Brain microvascular endothelial cell (primary cell): ENCODE data around the gene FOXL1.

ENCODE experiments used
- DNase-seq: peaks from one replicate; pipeline ENCODE4 v3.0.0-alpha.2; 2020
- H3K27ac ChIP-seq: fragments of 250-450 bp; sonication (Bioruptor Pico); 2 replicates; pipeline ENCODE4 v1.5.1; 2020; ENCODE audit warnings: mild to moderate bottlenecking, moderate library complexity
- H3K27me3 ChIP-seq: fragments of 250-450 bp; sonication (Bioruptor Pico); replicated peaks from 2 replicates; pipeline ENCODE4 v1.5.1; 2020; ENCODE audit warnings: mild to moderate bottlenecking
- H3K36me3 ChIP-seq: fragments of 250-450 bp; sonication (Bioruptor Pico); replicated peaks from 2 replicates; pipeline ENCODE4 v1.5.1; 2020; ENCODE audit warnings: mild to moderate bottlenecking
- H3K4me3 ChIP-seq: 2 replicates; pipeline ENCODE4 v1.5.1; 2011; ENCODE audit warnings: low read depth, mild to moderate bottlenecking, control low read depth, low read length, moderate library complexity
- CTCF ChIP-seq: IDR thresholded peaks from 2 replicates; pipeline ENCODE4 v1.5.1; 2011; ENCODE audit warnings: low read depth, mild to moderate bottlenecking, moderate library complexity, low read length, control low read depth, inconsistent platforms; ENCODE audit errors: missing control alignments
- in situ Hi-C: cut with HindIII; loops from 2 replicates; pipeline ENCODE4 v1.10.0; 2017; ENCODE audit warnings: low sequenced_read_pairs, low pct_ligation_motif_present

FOXL1 gene

GRCh38 chr16:86625029-86625428 lies 46.7 kb downstream of the FOXL1 start:
- DNase-seq: no peak
- no peak for TF ChIP-seq CTCF
- no peak overlapping the region for H3K27ac ChIP-seq
- in situ Hi-C loops: no loop called here
- H3K36me3 ChIP-seq: no peaks in the 10 kb centered on the region
- no peak overlapping the region for H3K4me3 ChIP-seq
- no peaks in the 10 kb centered on the region for H3K27me3 ChIP-seq

- no peak for TF ChIP-seq CTCF
- H3K27me3 ChIP-seq: no peaks in the 10 kb centered on the region
- H3K4me3 ChIP-seq: no peak overlapping the region
- no peak overlapping the region for H3K27ac ChIP-seq
- DNase-seq: no peak
- in situ Hi-C loops: no loop called here
- H3K36me3 ChIP-seq: no peaks in the 10 kb centered on the region
These were observed 47.5 kb downstream of the FOXL1 start for GRCh38 chr16:86625821-86626220.

- no peaks in the 10 kb centered on the region for H3K27me3 ChIP-seq
- H3K4me3 ChIP-seq: no peak overlapping the region
- no peak overlapping the region for H3K27ac ChIP-seq
- H3K36me3 ChIP-seq: no peaks in the 10 kb centered on the region
- DNase-seq: no peak
- TF ChIP-seq CTCF: no peak
- in situ Hi-C loops: no loop called here
These were observed 47.9 kb downstream of the FOXL1 start for GRCh38 chr16:86626284-86626683.

GRCh38 chr16:86626966-86627365 lies 48.6 kb downstream of the FOXL1 start:
- no peaks in the 10 kb centered on the region for H3K36me3 ChIP-seq
- DNase-seq: peak; percentile 24
- TF ChIP-seq CTCF: no peak
- in situ Hi-C loops: no loop called here
- H3K27me3 ChIP-seq: no peaks in the 10 kb centered on the region
- H3K27ac ChIP-seq: no peak overlapping the region
- no peak overlapping the region for H3K4me3 ChIP-seq

- Histone ChIP-seq H3K27me3 (no peaks in the 10 kb centered on the region), H3K36me3 (no peaks in the 10 kb centered on the region), H3K27ac (no peak overlapping the region), H3K4me3 (no peak overlapping the region)
- peak; percentile 21 for DNase-seq
- TF ChIP-seq CTCF: no peak
- in situ Hi-C loops: no loop called here
These were observed 50.3 kb downstream of the FOXL1 start for GRCh38 chr16:86628614-86629013.

- no peak overlapping the region for H3K27ac ChIP-seq
- no peak for DNase-seq
- no peaks in the 10 kb centered on the region for H3K27me3 ChIP-seq
- no peak for TF ChIP-seq CTCF
- H3K36me3 ChIP-seq: no peaks in the 10 kb centered on the region
- no peak overlapping the region for H3K4me3 ChIP-seq
- in situ Hi-C loops: no loop called here
These were observed 52.1 kb downstream of the FOXL1 start for GRCh38 chr16:86630471-86630870.
